DOHH2 (cell line): ENCODE results near the gene SEPTIN6.

Experiments
- H3F3A ChIP-seq: fragments of 200-600 bp; sonication (generic), shearing (Covaris generic); 2 replicates; pipeline ENCODE4 v1.6.0; 2016; ENCODE audit warnings: antibody characterized with exemption, mild to moderate bottlenecking; ENCODE audit not compliant: control insufficient read depth, insufficient read depth
- H3K27ac ChIP-seq: fragments of 200-600 bp; sonication (generic); 2 replicates; pipeline ENCODE4 v1.5.1; 2014; ENCODE audit warnings: low read depth, mild to moderate bottlenecking, low read length, moderate library complexity
- H3K27me3 ChIP-seq: fragments of 200-600 bp; sonication (generic); 2 replicates; pipeline ENCODE4 v1.6.1; 2014; ENCODE audit warnings: mild to moderate bottlenecking, low read length, mixed read lengths; ENCODE audit not compliant: control insufficient read depth
- H3K36me3 ChIP-seq: fragments of 200-600 bp; sonication (generic); 2 replicates; pipeline ENCODE4 v1.6.1; 2014; ENCODE audit warnings: mild to moderate bottlenecking, low read length, moderate library complexity, mixed read lengths; ENCODE audit not compliant: control insufficient read depth
- H3K4me1 ChIP-seq: fragments of 200-600 bp; sonication (generic); 2 replicates; pipeline ENCODE4 v1.6.1; 2014; ENCODE audit warnings: mild to moderate bottlenecking, low read length, mixed read lengths; ENCODE audit not compliant: control insufficient read depth
- H3K4me2 ChIP-seq: fragments of 200-600 bp; sonication (generic); 2 replicates; pipeline ENCODE4 v1.6.0; 2014; ENCODE audit warnings: mild to moderate bottlenecking, low read length, moderate library complexity
- H3K4me3 ChIP-seq: fragments of 200-600 bp; sonication (generic); 2 replicates; pipeline ENCODE4 v1.5.1; 2014; ENCODE audit warnings: mild to moderate bottlenecking, low read length, mixed read lengths
- H3K79me2 ChIP-seq: fragments of 200-600 bp; sonication (generic); 2 replicates; pipeline ENCODE4 v1.6.1; 2014; ENCODE audit warnings: mild to moderate bottlenecking, low read length, mixed read lengths; ENCODE audit not compliant: control insufficient read depth
- H3K9me2 ChIP-seq: fragments of 200-600 bp; sonication (generic); replicated peaks from 2 replicates; pipeline ENCODE4 v1.6.1; 2014; ENCODE audit warnings: mild to moderate bottlenecking, low read length, mixed read lengths; ENCODE audit not compliant: control insufficient read depth
- H3K9me3 ChIP-seq: fragments of 200-600 bp; sonication (generic); 2 replicates; pipeline ENCODE4 v1.6.1; 2014; ENCODE audit warnings: antibody characterized with exemption, low read length, mixed read lengths; ENCODE audit not compliant: control insufficient read depth, insufficient read depth
- H4K20me1 ChIP-seq: fragments of 200-600 bp; sonication (generic); 2 replicates; pipeline ENCODE4 v1.6.0; 2014; ENCODE audit warnings: low read depth, mild to moderate bottlenecking, antibody characterized with exemption, low read length, moderate library complexity; ENCODE audit not compliant: control insufficient read depth, insufficient read depth
- EZH2phosphoT487 ChIP-seq: fragments of 200-600 bp; sonication (generic); IDR thresholded peaks from 2 replicates; pipeline ENCODE4 v1.6.1; 2017; ENCODE audit warnings: borderline replicate concordance, mild to moderate bottlenecking, antibody characterized with exemption, low read length, moderate library complexity, mixed read lengths
- TF ChIP-seq, protein P1 (sequence below): fragments of 200-600 bp; sonication (generic); IDR thresholded peaks from one replicate; pipeline ENCODE4 v1.5.1; 2014; ENCODE audit warnings: antibody characterized with exemption, mild to moderate bottlenecking, low read depth, low read length; ENCODE audit not compliant: poor library complexity, severe bottlenecking

SEPTIN6 gene

DNA sequence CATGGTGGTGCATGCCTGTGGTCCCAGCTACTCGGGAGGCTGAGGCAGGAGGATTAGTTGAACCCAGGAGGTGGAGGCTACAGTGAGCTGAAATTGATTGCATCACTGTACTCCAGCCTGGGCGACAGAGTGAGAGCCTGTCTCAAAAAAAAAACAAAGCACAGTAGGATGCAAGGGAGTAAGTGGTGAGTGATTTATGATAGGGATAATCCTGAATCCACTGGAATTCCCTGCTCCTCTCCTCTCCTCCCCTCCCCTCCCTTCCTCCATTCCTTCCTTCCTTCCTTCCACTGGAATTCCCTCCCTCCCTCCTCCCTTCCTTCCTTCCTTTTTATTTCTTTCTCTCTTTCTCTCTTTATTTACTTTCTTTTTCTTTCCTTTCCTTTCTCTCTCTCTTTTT lies 45.9 kb downstream of the SEPTIN6 start:
- Histone ChIP-seq H3F3A (no peaks in the 10 kb centered on the region), H3K27ac (no peak overlapping the region), H3K9me3 (no peaks in the 10 kb centered on the region), H3K4me2 (no peak overlapping the region), H3K79me2 (no peaks in the 10 kb centered on the region), H3K36me3 (peaks cover 58% of the 10 kb centered on the region), H3K4me1 (no peaks in the 10 kb centered on the region), H4K20me1 (no peaks in the 10 kb centered on the region), H3K27me3 (no peaks in the 10 kb centered on the region), H3K9me2 (no peaks in the 10 kb centered on the region), H3K4me3 (no peak overlapping the region)
- TF ChIP-seq, protein P1, sequence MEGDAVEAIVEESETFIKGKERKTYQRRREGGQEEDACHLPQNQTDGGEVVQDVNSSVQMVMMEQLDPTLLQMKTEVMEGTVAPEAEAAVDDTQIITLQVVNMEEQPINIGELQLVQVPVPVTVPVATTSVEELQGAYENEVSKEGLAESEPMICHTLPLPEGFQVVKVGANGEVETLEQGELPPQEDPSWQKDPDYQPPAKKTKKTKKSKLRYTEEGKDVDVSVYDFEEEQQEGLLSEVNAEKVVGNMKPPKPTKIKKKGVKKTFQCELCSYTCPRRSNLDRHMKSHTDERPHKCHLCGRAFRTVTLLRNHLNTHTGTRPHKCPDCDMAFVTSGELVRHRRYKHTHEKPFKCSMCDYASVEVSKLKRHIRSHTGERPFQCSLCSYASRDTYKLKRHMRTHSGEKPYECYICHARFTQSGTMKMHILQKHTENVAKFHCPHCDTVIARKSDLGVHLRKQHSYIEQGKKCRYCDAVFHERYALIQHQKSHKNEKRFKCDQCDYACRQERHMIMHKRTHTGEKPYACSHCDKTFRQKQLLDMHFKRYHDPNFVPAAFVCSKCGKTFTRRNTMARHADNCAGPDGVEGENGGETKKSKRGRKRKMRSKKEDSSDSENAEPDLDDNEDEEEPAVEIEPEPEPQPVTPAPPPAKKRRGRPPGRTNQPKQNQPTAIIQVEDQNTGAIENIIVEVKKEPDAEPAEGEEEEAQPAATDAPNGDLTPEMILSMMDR = no peak
- TF ChIP-seq EZH2phosphoT487 = no peak

DNA sequence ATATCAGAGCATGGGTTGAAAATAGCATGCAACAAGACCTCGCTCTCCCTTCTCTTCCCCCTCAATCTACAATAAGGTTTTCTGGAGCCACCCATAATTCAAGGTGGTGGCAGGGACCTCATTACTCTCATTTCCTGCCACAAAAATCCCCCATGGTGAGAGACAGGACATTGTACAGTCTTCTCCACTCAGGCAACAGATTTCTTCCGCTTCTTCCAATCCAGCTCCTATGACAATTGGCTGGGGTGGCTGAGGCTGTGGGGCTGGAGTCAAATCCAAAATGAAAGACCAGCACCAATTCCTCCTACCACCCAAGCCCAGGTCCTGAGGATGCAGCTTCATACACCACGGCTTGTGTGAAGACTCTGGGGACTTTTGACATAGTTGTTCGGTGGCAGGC lies 46.5 kb downstream of the SEPTIN6 start:
- Histone ChIP-seq H4K20me1 (no peaks in the 10 kb centered on the region), H3F3A (no peaks in the 10 kb centered on the region), H3K4me2 (no peak overlapping the region), H3K27me3 (no peaks in the 10 kb centered on the region), H3K27ac (no peak overlapping the region), H3K4me3 (no peak overlapping the region), H3K79me2 (no peaks in the 10 kb centered on the region), H3K9me2 (no peaks in the 10 kb centered on the region), H3K4me1 (no peaks in the 10 kb centered on the region), H3K36me3 (peaks cover 57% of the 10 kb centered on the region), H3K9me3 (no peaks in the 10 kb centered on the region)
- TF ChIP-seq, protein P1 = no peak
- TF ChIP-seq EZH2phosphoT487 = no peak

DNA sequence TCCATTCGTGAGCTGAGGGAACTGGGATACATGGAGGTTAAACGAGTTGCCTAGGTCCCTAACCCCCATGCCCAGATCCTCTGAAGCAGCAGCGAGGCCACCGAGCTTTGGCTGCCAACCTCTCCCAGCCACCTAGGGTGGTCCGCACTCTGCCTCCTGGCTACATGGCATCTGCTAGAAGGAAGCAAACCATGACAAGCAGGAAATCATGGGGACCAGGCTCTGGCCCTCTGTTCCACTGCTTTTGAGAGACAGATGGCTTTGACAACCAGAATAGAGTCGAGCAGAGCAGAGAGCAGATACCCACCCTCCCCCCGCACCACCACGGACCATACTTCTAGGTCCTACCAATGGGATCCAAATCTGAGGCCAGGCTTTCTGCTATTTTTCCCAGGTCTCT lies 49.3 kb downstream of the SEPTIN6 start:
- Histone ChIP-seq H3K79me2 (no peaks in the 10 kb centered on the region), H3K4me1 (no peaks in the 10 kb centered on the region), H4K20me1 (no peaks in the 10 kb centered on the region), H3K9me2 (no peaks in the 10 kb centered on the region), H3K9me3 (no peaks in the 10 kb centered on the region), H3K4me3 (no peak overlapping the region), H3K36me3 (peaks cover 60% of the 10 kb centered on the region), H3K27ac (no peak overlapping the region), H3K4me2 (no peak overlapping the region), H3F3A (no peaks in the 10 kb centered on the region), H3K27me3 (no peaks in the 10 kb centered on the region)
- TF ChIP-seq, protein P1 = no peak
- TF ChIP-seq EZH2phosphoT487 = no peak
